CD4-positive, alpha-beta T cell treated with Interleukin-10 for 1 hour (primary cell): ENCODE measurements around the gene CCSER2.
"Not testable (repeated sequence)": the region's sequence is repeated elsewhere in the genome, so short reads cannot be mapped to it uniquely, and the experiment has no call there.

Experiments
- DNase-seq: peaks from one replicate; pipeline ENCODE4 v3.0.0-alpha.2; 2020

The CCSER2 gene

GRCh38 chr10:84398696-84399095 is 70.3 kb downstream of the CCSER2 start:
- DNase-seq = no peak

- no peak for DNase-seq
These were observed 73.6 kb downstream of the CCSER2 start for GRCh38 chr10:84401854-84402611.

- DNase-seq = no peak
These were observed 76.4 kb downstream of the CCSER2 start for GRCh38 chr10:84404783-84405182.

- DNase-seq = no peak
These were observed 77.3 kb downstream of the CCSER2 start for GRCh38 chr10:84405662-84406061.

GRCh38 chr10:84406561-84406960 is 78.2 kb downstream of the CCSER2 start:
- DNase-seq = no peak

- DNase-seq = no peak
These were observed 79.1 kb downstream of the CCSER2 start for GRCh38 chr10:84407388-84408049.

- DNase-seq = no peak
These were observed 84.1 kb downstream of the CCSER2 start for GRCh38 chr10:84412482-84412881.

- DNase-seq = not testable (repeated sequence)
These were observed 85.7 kb downstream of the CCSER2 start for GRCh38 chr10:84414110-84414509.

GRCh38 chr10:84415539-84416244 is 87.3 kb downstream of the CCSER2 start:
- DNase-seq = no peak

GRCh38 chr10:84416245-84416555 is 87.8 kb downstream of the CCSER2 start:
- no peak for DNase-seq

GRCh38 chr10:84423719-84424118 is 95.3 kb downstream of the CCSER2 start:
- DNase-seq = no peak

- peak; percentile 2 for DNase-seq
These were observed 96.4 kb downstream of the CCSER2 start for GRCh38 chr10:84424731-84425167.

GRCh38 chr10:84427903-84428650 is 99.7 kb downstream of the CCSER2 start:
- no peak for DNase-seq

GRCh38 chr10:84428711-84429110 is 100.3 kb downstream of the CCSER2 start:
- no peak for DNase-seq

GRCh38 chr10:84429926-84430520 is 101.6 kb downstream of the CCSER2 start:
- peak; percentile 67 for DNase-seq

GRCh38 chr10:84432891-84433290 is 104.5 kb downstream of the CCSER2 start:
- DNase-seq = no peak

- DNase-seq = no peak
These were observed 112.4 kb downstream of the CCSER2 start for GRCh38 chr10:84440781-84441180.

- no peak for DNase-seq
These were observed 119.5 kb downstream of the CCSER2 start for GRCh38 chr10:84447701-84448400.

- not testable (repeated sequence) for DNase-seq
These were observed 121.0 kb downstream of the CCSER2 start for GRCh38 chr10:84449351-84449750.

- DNase-seq = no peak
These were observed 123.6 kb downstream of the CCSER2 start for GRCh38 chr10:84452003-84452402.

GRCh38 chr10:84453303-84453702 is 124.9 kb downstream of the CCSER2 start:
- no peak for DNase-seq

GRCh38 chr10:84456126-84456525 is 127.7 kb downstream of the CCSER2 start:
- DNase-seq = no peak
